ENCODE measurements around the gene UPF1. TPM values are rescaled to one million over a fixed set of nuclear protein-coding genes. Genes with fewer than 3 reads are reported as not detected.

Gene UPF1
- total and polyA plus RNA-seq, 2 of the 13 experiments (the other 11 are each of a cell fraction or from before 2014, with no cell fraction given), result 16.9 to 41.8 TPM

- no TSS peak for BruUV-seq (replicated peaks)
- Histone ChIP-seq H3K36me3 (replicated peaks in 1 of 2; ENCODE audit: control insufficient read depth in 1 of 2, insufficient read depth in 2 of 2, low read length in 2 of 2) (no peaks in the 10 kb centered on the region), H4K20me1 (ENCODE audit: insufficient read depth, low read length) (no peaks in the 10 kb centered on the region), H3K27ac (ENCODE audit: extremely low read length, insufficient read depth, low read length) (no peak overlapping the region), H2AFZ (ENCODE audit: low read length) (no peak overlapping the region), H3K9me3 (ENCODE audit: low read length) (no peaks in the 10 kb centered on the region), H3K27me3 (ENCODE audit: control insufficient read depth in 1 of 2, insufficient read depth in 2 of 2, low read length in 2 of 2) (peaks cover 11 to 36% of the 10 kb centered on the region in 2 experiments), H3K4me3 (replicated peaks in 1 of 3; ENCODE audit: insufficient read depth in 1 of 3, low read depth in 2 of 3, low read length in 3 of 3) (peak overlapping the region; percentile 32 to 81 (median 52); a peak in 5 of 6 replicates), H3K9ac (ENCODE audit: insufficient read depth, low read depth, low read length) (peak overlapping the region; percentile 57; the same call in 1 of the 2 replicates), H3K4me2 (ENCODE audit: low read depth, low read length) (peak overlapping the region; percentile 96), H3K79me2 (ENCODE audit: insufficient read depth, low read length) (no peaks in the 10 kb centered on the region), H3K4me1 (ENCODE audit: insufficient read depth, low read length) (peaks cover 41% of the 10 kb centered on the region)
- intact Hi-C loops (cut with micrococcal nuclease; ENCODE audit: unreplicated experiment) (no loop called here), in situ Hi-C loops (cut with HindIII; ENCODE audit: extremely low pct_ligation_motif_present, low pct_unique_long_range_greater_than_20kb) (loop anchor here (5.0 kb wide), 1 partner anchor 57 kb away; no protein-coding TSS in a partner anchor)
- ChIA-PET CTCF (ENCODE audit: low intra/inter-chr PET ratio, low total read pairs) (no interaction called here), POLR2A (interaction anchor here (1.2 to 1.3 kb wide), 2 partner anchors 55 to 62 kb away, joined by 3 to 4 read pairs; no protein-coding TSS in a partner anchor)
- ATAC-seq (peak; percentile 70), FAIRE-seq (peak; percentile 36), DNase-seq (ENCODE audit: low spot score) (peak; percentile 65)
- WGBS (ENCODE audit: low lambda C conversion rate), result 11% methylated on average over 28 of the region's 65 CpGs
- no peak for TF ChIP-seq ZNF550 (CRISPR knock-in tag; IDR thresholded peaks at IDR 0.05; ENCODE audit: borderline replicate concordance)
- no peak for TF ChIP-seq MAFG (CRISPR knock-in tag; IDR thresholded peaks at IDR 0.05)
- no peak for TF ChIP-seq CREB3 (CRISPR knock-in tag; IDR thresholded peaks at IDR 0.05)
- TF ChIP-seq, protein P1, sequence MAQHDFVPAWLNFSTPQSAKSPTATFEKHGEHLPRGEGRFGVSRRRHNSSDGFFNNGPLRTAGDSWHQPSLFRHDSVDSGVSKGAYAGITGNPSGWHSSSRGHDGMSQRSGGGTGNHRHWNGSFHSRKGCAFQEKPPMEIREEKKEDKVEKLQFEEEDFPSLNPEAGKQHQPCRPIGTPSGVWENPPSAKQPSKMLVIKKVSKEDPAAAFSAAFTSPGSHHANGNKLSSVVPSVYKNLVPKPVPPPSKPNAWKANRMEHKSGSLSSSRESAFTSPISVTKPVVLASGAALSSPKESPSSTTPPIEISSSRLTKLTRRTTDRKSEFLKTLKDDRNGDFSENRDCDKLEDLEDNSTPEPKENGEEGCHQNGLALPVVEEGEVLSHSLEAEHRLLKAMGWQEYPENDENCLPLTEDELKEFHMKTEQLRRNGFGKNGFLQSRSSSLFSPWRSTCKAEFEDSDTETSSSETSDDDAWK (CRISPR knock-in tag; IDR thresholded peaks at IDR 0.05), result no peak
- TF ChIP-seq MYPOP (CRISPR knock-in tag; IDR thresholded peaks at IDR 0.05), result no peak
- TF ChIP-seq SPEN (CRISPR knock-in tag; IDR thresholded peaks at IDR 0.05; ENCODE audit: low read depth), result 0 out of 2 replicates have a peak, but pooled peaks have one; percentile 19
- no peak for TF ChIP-seq MAX (IDR thresholded peaks at IDR 0.05)
- no peak for TF ChIP-seq ZNF598 (CRISPR knock-in tag; IDR thresholded peaks at IDR 0.05; ENCODE audit: borderline replicate concordance)
- no peak for TF ChIP-seq ATF4 (CRISPR knock-in tag; IDR thresholded peaks at IDR 0.05)
- TF ChIP-seq ZNF564 (CRISPR knock-in tag; IDR thresholded peaks at IDR 0.05), result no peak
- no peak for TF ChIP-seq ZNF720 (CRISPR knock-in tag; IDR thresholded peaks at IDR 0.05)
- TF ChIP-seq, protein P2, sequence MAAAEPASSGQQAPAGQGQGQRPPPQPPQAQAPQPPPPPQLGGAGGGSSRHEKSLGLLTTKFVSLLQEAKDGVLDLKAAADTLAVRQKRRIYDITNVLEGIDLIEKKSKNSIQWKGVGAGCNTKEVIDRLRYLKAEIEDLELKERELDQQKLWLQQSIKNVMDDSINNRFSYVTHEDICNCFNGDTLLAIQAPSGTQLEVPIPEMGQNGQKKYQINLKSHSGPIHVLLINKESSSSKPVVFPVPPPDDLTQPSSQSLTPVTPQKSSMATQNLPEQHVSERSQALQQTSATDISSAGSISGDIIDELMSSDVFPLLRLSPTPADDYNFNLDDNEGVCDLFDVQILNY (CRISPR knock-in tag; conservative IDR thresholded peaks at IDR 0.05), result no peak
- no peak for TF ChIP-seq ZNF891 (CRISPR knock-in tag; IDR thresholded peaks at IDR 0.05)
- no peak for TF ChIP-seq NFYB (CRISPR knock-in tag; IDR thresholded peaks at IDR 0.05)
- TF ChIP-seq ZNF775 (CRISPR knock-in tag; IDR thresholded peaks at IDR 0.05; ENCODE audit: borderline replicate concordance), result no peak
- TF ChIP-seq, protein P3, sequence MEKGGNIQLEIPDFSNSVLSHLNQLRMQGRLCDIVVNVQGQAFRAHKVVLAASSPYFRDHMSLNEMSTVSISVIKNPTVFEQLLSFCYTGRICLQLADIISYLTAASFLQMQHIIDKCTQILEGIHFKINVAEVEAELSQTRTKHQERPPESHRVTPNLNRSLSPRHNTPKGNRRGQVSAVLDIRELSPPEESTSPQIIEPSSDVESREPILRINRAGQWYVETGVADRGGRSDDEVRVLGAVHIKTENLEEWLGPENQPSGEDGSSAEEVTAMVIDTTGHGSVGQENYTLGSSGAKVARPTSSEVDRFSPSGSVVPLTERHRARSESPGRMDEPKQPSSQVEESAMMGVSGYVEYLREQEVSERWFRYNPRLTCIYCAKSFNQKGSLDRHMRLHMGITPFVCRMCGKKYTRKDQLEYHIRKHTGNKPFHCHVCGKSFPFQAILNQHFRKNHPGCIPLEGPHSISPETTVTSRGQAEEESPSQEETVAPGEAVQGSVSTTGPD (CRISPR knock-in tag; IDR thresholded peaks at IDR 0.05), result no peak
These were observed 46.3 kb upstream of the UPF1 start for GRCh38 chr19:18785179-18786124.

Measured in HepG2 (cell line).